Measurements from ENCODE around the gene PHLPP1.

Gene PHLPP1

GRCh38 chr18:62876828-62877227 is 161.5 kb downstream of the PHLPP1 start:
- H3K27ac ChIP-seq (ENCODE audit: low read length) = no peak overlapping the region
- H3K4me1 ChIP-seq (ENCODE audit: low read length) = no peaks in the 10 kb centered on the region
- no peak overlapping the region for H3K4me2 ChIP-seq (ENCODE audit: low read length)

DNA sequence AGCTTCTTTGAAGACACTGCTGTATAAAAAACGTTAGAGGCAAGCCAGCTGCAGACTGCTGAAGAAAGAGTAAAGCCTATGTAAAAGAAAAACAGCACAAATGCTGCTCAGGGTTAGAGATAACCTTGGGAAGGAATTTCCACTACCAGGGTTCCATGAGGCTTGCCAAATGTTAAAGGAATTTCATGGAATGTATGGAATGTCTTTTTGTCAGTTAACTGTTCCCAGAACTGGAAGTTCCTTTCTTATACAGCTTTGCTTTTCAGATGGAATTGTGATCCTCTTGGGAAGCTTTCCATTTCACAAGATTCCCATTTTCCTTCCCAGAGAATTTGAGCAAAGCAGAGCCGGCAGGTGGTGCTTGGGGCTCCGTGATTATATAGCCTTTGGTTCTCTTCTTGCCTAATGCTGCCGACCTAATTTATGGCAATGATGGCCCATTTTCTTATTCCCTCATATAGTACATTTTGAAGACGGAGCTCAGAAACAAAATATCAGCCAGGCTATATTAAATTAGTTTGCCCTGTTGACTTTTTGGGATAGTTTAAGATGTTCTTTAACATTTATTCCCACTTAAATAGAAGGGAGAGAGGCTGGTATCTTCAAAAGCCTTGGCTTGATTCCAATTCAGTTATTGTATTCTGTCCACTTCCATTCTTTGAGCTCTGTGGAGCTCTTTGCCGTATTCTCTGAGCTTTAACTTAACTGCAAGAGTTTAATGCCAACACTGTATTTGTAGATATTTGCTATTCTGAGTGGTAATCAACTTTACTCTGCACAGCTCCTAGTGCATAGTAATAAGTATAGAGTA is 162.3 kb downstream of the PHLPP1 start:
- Histone ChIP-seq H2AFZ (ENCODE audit: low read depth, low read length) (no peak overlapping the region), H3K27me3 (ENCODE audit: low read depth, low read length) (no peaks in the 10 kb centered on the region), H4K20me1 (ENCODE audit: insufficient read depth, low read length) (no peaks in the 10 kb centered on the region), H3K9me3 (ENCODE audit: insufficient read depth, low read length) (no peaks in the 10 kb centered on the region), H3K36me3 (replicated peaks; ENCODE audit: low read depth, low read length) (no peaks in the 10 kb centered on the region), H3K9ac (ENCODE audit: low read length) (no peak overlapping the region), H3K4me3 (ENCODE audit: low read length) (no peak overlapping the region), H3K27ac (ENCODE audit: low read length) (no peak overlapping the region), H3K4me2 (ENCODE audit: low read length) (no peak overlapping the region), H3K79me2 (ENCODE audit: low read length) (no peaks in the 10 kb centered on the region), H3K4me1 (ENCODE audit: low read length) (no peaks in the 10 kb centered on the region)
- no peak for TF ChIP-seq EZH2phosphoT487 (IDR thresholded peaks at IDR 0.05; ENCODE audit: low read depth)
- TF ChIP-seq, protein P1, sequence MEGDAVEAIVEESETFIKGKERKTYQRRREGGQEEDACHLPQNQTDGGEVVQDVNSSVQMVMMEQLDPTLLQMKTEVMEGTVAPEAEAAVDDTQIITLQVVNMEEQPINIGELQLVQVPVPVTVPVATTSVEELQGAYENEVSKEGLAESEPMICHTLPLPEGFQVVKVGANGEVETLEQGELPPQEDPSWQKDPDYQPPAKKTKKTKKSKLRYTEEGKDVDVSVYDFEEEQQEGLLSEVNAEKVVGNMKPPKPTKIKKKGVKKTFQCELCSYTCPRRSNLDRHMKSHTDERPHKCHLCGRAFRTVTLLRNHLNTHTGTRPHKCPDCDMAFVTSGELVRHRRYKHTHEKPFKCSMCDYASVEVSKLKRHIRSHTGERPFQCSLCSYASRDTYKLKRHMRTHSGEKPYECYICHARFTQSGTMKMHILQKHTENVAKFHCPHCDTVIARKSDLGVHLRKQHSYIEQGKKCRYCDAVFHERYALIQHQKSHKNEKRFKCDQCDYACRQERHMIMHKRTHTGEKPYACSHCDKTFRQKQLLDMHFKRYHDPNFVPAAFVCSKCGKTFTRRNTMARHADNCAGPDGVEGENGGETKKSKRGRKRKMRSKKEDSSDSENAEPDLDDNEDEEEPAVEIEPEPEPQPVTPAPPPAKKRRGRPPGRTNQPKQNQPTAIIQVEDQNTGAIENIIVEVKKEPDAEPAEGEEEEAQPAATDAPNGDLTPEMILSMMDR (IDR thresholded peaks at IDR 0.05; ENCODE audit: low read depth, low read length) = no peak

More at GRCh38 chr18:62876828-62877227, 161.5 kb downstream of the PHLPP1 start:
- Histone ChIP-seq H3K4me3 (ENCODE audit: low read length) (no peak overlapping the region), H4K20me1 (ENCODE audit: insufficient read depth, low read length) (no peaks in the 10 kb centered on the region), H3K79me2 (ENCODE audit: low read length) (no peaks in the 10 kb centered on the region), H3K9ac (ENCODE audit: low read length) (no peak overlapping the region), H3K27me3 (ENCODE audit: low read depth, low read length) (no peaks in the 10 kb centered on the region), H3K36me3 (replicated peaks; ENCODE audit: low read depth, low read length) (no peaks in the 10 kb centered on the region), H3K9me3 (ENCODE audit: insufficient read depth, low read length) (no peaks in the 10 kb centered on the region), H2AFZ (ENCODE audit: low read depth, low read length) (no peak overlapping the region)
- TF ChIP-seq, protein P1 (IDR thresholded peaks at IDR 0.05; ENCODE audit: low read depth, low read length) = no peak
- TF ChIP-seq EZH2phosphoT487 (IDR thresholded peaks at IDR 0.05; ENCODE audit: low read depth) = no peak

GRCh38 chr18:62878305-62878704 is 163.0 kb downstream of the PHLPP1 start:
- Histone ChIP-seq H3K9ac (ENCODE audit: low read length) (no peak overlapping the region), H4K20me1 (ENCODE audit: insufficient read depth, low read length) (no peaks in the 10 kb centered on the region), H3K4me3 (ENCODE audit: low read length) (no peak overlapping the region), H3K4me1 (ENCODE audit: low read length) (no peaks in the 10 kb centered on the region), H3K79me2 (ENCODE audit: low read length) (no peaks in the 10 kb centered on the region), H3K9me3 (ENCODE audit: insufficient read depth, low read length) (no peaks in the 10 kb centered on the region), H3K27ac (ENCODE audit: low read length) (no peak overlapping the region), H3K27me3 (ENCODE audit: low read depth, low read length) (no peaks in the 10 kb centered on the region), H3K36me3 (replicated peaks; ENCODE audit: low read depth, low read length) (no peaks in the 10 kb centered on the region), H2AFZ (ENCODE audit: low read depth, low read length) (no peak overlapping the region), H3K4me2 (ENCODE audit: low read length) (no peak overlapping the region)
- TF ChIP-seq EZH2phosphoT487 (IDR thresholded peaks at IDR 0.05; ENCODE audit: low read depth) = no peak
- TF ChIP-seq, protein P1 (IDR thresholded peaks at IDR 0.05; ENCODE audit: low read depth, low read length) = no peak

DNA sequence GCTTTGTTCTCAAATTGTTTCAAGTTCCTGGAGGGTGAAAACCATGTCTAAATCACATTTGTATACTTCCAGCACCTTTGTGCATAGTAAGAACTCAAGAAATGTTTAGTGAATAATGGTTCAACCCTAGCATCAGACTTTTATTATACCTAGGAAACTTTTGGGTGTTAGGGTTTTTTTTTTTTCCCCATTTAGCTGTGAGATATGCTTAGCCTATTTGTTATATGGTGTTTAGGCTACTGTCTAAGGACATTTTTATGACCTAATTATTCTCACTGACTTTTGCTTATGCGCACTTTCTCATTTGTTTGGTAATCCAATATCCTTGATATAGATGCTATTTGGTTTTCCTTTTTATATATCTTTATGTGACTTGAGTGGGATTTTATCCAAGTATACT is 164.7 kb downstream of the PHLPP1 start:
- Histone ChIP-seq H3K27me3 (ENCODE audit: low read depth, low read length) (no peaks in the 10 kb centered on the region), H3K27ac (ENCODE audit: low read length) (no peak overlapping the region), H3K79me2 (ENCODE audit: low read length) (no peaks in the 10 kb centered on the region), H3K36me3 (replicated peaks; ENCODE audit: low read depth, low read length) (no peaks in the 10 kb centered on the region), H3K4me2 (ENCODE audit: low read length) (no peak overlapping the region), H3K4me1 (ENCODE audit: low read length) (no peaks in the 10 kb centered on the region), H3K9me3 (ENCODE audit: insufficient read depth, low read length) (no peaks in the 10 kb centered on the region), H2AFZ (ENCODE audit: low read depth, low read length) (no peak overlapping the region), H3K4me3 (ENCODE audit: low read length) (no peak overlapping the region), H3K9ac (ENCODE audit: low read length) (no peak overlapping the region), H4K20me1 (ENCODE audit: insufficient read depth, low read length) (no peaks in the 10 kb centered on the region)
- TF ChIP-seq EZH2phosphoT487 (IDR thresholded peaks at IDR 0.05; ENCODE audit: low read depth) = no peak
- TF ChIP-seq, protein P1 (IDR thresholded peaks at IDR 0.05; ENCODE audit: low read depth, low read length) = no peak
